ENCODE data around the gene DEGS2. TPM values are rescaled to one million over a fixed set of nuclear protein-coding genes. Genes with fewer than 3 reads are reported as not detected.

The DEGS2 gene
- polyA plus RNA-seq, 2 of the 4 experiments (the other 2 are of a cell fraction) = 0.93 to 2.3 TPM

- DNase-seq (ENCODE audit: low read depth in 1 of 2, low spot score in 1 of 2) (no peak), ATAC-seq (no peak), FAIRE-seq (no peak)
- Histone ChIP-seq H3K9me3 (no peaks in the 10 kb centered on the region), H3K4me2 (no peak overlapping the region), H3K4me3 (no peak overlapping the region), H3K27ac (no peak overlapping the region), H3K4me1 (no peaks in the 10 kb centered on the region)
- 77% methylated on average over 8 of the region's 8 CpGs for WGBS (ENCODE audit: missing lambda C conversion rate)
- no peak for TF ChIP-seq ESRRA (IDR thresholded peaks at IDR 0.05; ENCODE audit: borderline replicate concordance, low read length)
- no peak for TF ChIP-seq EHF (CRISPR knock-in tag; IDR thresholded peaks at IDR 0.05)
- TF ChIP-seq EHMT2 (IDR thresholded peaks at IDR 0.05; ENCODE audit: low read depth) = no peak
- TF ChIP-seq BCL3 (IDR thresholded peaks at IDR 0.05) = no peak
- no peak for TF ChIP-seq ATOH8 (CRISPR knock-in tag; IDR thresholded peaks at IDR 0.05; ENCODE audit: low read depth)
- no peak for TF ChIP-seq NR3C1 (IDR thresholded peaks at IDR 0.05)
- TF ChIP-seq CHD2 (IDR thresholded peaks at IDR 0.05; ENCODE audit: low read length, partially characterized antibody) = no peak
- TF ChIP-seq PHF8 (IDR thresholded peaks at IDR 0.05; ENCODE audit: borderline replicate concordance, low read depth) = no peak
- no peak for TF ChIP-seq RFX5 (IDR thresholded peaks at IDR 0.05)
- TF ChIP-seq REST (IDR thresholded peaks at IDR 0.05) = no peak
- no peak for TF ChIP-seq JUNB (IDR thresholded peaks at IDR 0.05)
- TF ChIP-seq MAZ (IDR thresholded peaks at IDR 0.05; ENCODE audit: borderline replicate concordance, low read depth, low read length) = no peak
- no peak for TF ChIP-seq HES2 (IDR thresholded peaks at IDR 0.05)
- no peak for TF ChIP-seq POLR2AphosphoS2 (conservative IDR thresholded peaks at IDR 0.05; ENCODE audit: low read length)
- no peak for TF ChIP-seq ELK1 (IDR thresholded peaks at IDR 0.05; ENCODE audit: low read depth, low read length)
- no peak for TF ChIP-seq ZSCAN20 (CRISPR knock-in tag; IDR thresholded peaks at IDR 0.05)
- ChIA-PET CTCF (interaction anchor here (1.0 to 7.2 kb wide), 3 partner anchors 12 to 137 kb away, joined by 3 to 72 read pairs (median 31); no protein-coding TSS in a partner anchor), POLR2A (no interaction called here)
Measured at GRCh38 chr14:100119251-100119650, 40.2 kb downstream of the DEGS2 start.

GRCh38 chr14:100118396-100119011 lies 40.9 kb downstream of the DEGS2 start:
- DNase-seq (ENCODE audit: low read depth in 1 of 2, low spot score in 1 of 2) (no peak), FAIRE-seq (no peak), ATAC-seq (no peak)
- Histone ChIP-seq H3K9me3 (no peaks in the 10 kb centered on the region), H3K4me1 (no peaks in the 10 kb centered on the region), H3K4me3 (no peak overlapping the region), H3K27ac (no peak overlapping the region), H3K4me2 (no peak overlapping the region)
- WGBS (ENCODE audit: missing lambda C conversion rate) = 82% methylated on average over 7 of the region's 7 CpGs
- ChIA-PET POLR2A (no interaction called here), CTCF (interaction anchor here (1.0 to 7.2 kb wide), 5 partner anchors 11 to 136 kb away, joined by 3 to 72 read pairs (median 3); no protein-coding TSS in a partner anchor)
- TF ChIP-seq TFCP2L1 (CRISPR knock-in tag; IDR thresholded peaks at IDR 0.05) = no peak
- no peak for TF ChIP-seq ZNF302 (CRISPR knock-in tag; IDR thresholded peaks at IDR 0.05)
- TF ChIP-seq RFX5 (IDR thresholded peaks at IDR 0.05) = no peak
- TF ChIP-seq REST (IDR thresholded peaks at IDR 0.05) = no peak
- TF ChIP-seq HOXB13 (CRISPR knock-in tag; IDR thresholded peaks at IDR 0.05; ENCODE audit: low read depth) = no peak
- no peak for TF ChIP-seq CBX2 (IDR thresholded peaks at IDR 0.05; ENCODE audit: borderline replicate concordance, low read depth)
- no peak for TF ChIP-seq CHD4 (IDR thresholded peaks at IDR 0.05; ENCODE audit: borderline replicate concordance)
- no peak for TF ChIP-seq RARB (CRISPR knock-in tag; IDR thresholded peaks at IDR 0.05)
- TF ChIP-seq SMC3 (IDR thresholded peaks at IDR 0.05) = no peak
- TF ChIP-seq HES2 (IDR thresholded peaks at IDR 0.05) = no peak
- no peak for TF ChIP-seq JUNB (IDR thresholded peaks at IDR 0.05)
- no peak for TF ChIP-seq MAX (IDR thresholded peaks at IDR 0.05)
- TF ChIP-seq BHLHE40 (IDR thresholded peaks at IDR 0.05; ENCODE audit: low read depth, low read length) = no peak

Measured in A549 (cell line).